HL-60 (cell line): Measurements from ENCODE around the gene STARD3.
A peak's percentile ranks its signal among the peaks of the same experiment; 100 is the strongest.

Experiments used
- DNase-seq, 2 experiments: peaks; one replicate each; pipeline ENCODE4 v3.0.0-alpha.2; 2010 to 2020; ENCODE audit warnings: low read depth in 1 of 2, low spot score in 1 of 2
- H3K27ac ChIP-seq: fragments of 250-450 bp; sonication (Bioruptor Pico); replicated peaks from 2 replicates; pipeline ENCODE4 v1.5.1; 2020; ENCODE audit warnings: mild to moderate bottlenecking, moderate library complexity
- H3K27me3 ChIP-seq: fragments of 250-450 bp; sonication (Bioruptor Pico); 2 replicates; pipeline ENCODE4 v1.5.1; 2021; ENCODE audit warnings: mild to moderate bottlenecking, moderate library complexity; ENCODE audit not compliant: insufficient read depth, poor library complexity, severe bottlenecking
- H3K4me3 ChIP-seq: replicated peaks from 2 replicates; pipeline ENCODE4 v1.5.1; 2011; ENCODE audit warnings: mild to moderate bottlenecking, control low read depth, low read length; ENCODE audit not compliant: insufficient read depth
- GABPA ChIP-seq: IDR thresholded peaks from 2 replicates; pipeline ENCODE4 v1.6.1; 2012; ENCODE audit warnings: low read depth
- POLR2AphosphoS5 ChIP-seq: IDR thresholded peaks from 2 replicates; pipeline ENCODE4 v1.6.1; 2012; ENCODE audit warnings: low read depth
- SPI1 ChIP-seq: IDR thresholded peaks from 2 replicates; pipeline ENCODE4 v1.6.1; 2012; ENCODE audit warnings: low read depth, mild to moderate bottlenecking, borderline replicate concordance
- TF ChIP-seq, protein P1 (sequence below): IDR thresholded peaks from 2 replicates; pipeline ENCODE4 v1.6.1; 2012; ENCODE audit warnings: low read depth; ENCODE audit not compliant: insufficient replicate concordance
- TF ChIP-seq, protein P2 (sequence below): IDR thresholded peaks from one replicate; pipeline ENCODE4 v1.5.1; 2011; ENCODE audit warnings: low read length, control low read depth, inconsistent platforms; ENCODE audit not compliant: insufficient read depth

STARD3 gene

DNA sequence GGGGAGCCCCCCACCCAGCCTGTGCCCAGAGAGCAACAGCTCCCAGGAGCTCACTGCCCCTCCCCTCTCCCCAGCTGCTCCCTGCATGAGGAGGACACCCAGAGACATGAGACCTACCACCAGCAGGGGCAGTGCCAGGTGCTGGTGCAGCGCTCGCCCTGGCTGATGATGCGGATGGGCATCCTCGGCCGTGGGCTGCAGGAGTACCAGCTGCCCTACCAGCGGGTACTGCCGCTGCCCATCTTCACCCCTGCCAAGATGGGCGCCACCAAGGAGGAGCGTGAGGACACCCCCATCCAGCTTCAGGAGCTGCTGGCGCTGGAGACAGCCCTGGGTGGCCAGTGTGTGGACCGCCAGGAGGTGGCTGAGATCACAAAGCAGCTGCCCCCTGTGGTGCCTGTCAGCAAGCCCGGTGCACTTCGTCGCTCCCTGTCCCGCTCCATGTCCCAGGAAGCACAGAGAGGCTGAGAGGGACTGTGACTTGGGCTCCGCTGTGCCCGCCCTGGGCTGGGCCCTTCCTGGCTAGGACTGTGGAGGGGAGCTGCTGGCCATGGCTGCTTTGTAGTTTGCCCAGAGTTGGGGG is 28.8 kb downstream of the STARD3 start:
- Histone ChIP-seq H3K27ac (no peak overlapping the region), H3K4me3 (no peak overlapping the region), H3K27me3 (peaks cover 40% of the 10 kb centered on the region)
- TF ChIP-seq, protein P1, sequence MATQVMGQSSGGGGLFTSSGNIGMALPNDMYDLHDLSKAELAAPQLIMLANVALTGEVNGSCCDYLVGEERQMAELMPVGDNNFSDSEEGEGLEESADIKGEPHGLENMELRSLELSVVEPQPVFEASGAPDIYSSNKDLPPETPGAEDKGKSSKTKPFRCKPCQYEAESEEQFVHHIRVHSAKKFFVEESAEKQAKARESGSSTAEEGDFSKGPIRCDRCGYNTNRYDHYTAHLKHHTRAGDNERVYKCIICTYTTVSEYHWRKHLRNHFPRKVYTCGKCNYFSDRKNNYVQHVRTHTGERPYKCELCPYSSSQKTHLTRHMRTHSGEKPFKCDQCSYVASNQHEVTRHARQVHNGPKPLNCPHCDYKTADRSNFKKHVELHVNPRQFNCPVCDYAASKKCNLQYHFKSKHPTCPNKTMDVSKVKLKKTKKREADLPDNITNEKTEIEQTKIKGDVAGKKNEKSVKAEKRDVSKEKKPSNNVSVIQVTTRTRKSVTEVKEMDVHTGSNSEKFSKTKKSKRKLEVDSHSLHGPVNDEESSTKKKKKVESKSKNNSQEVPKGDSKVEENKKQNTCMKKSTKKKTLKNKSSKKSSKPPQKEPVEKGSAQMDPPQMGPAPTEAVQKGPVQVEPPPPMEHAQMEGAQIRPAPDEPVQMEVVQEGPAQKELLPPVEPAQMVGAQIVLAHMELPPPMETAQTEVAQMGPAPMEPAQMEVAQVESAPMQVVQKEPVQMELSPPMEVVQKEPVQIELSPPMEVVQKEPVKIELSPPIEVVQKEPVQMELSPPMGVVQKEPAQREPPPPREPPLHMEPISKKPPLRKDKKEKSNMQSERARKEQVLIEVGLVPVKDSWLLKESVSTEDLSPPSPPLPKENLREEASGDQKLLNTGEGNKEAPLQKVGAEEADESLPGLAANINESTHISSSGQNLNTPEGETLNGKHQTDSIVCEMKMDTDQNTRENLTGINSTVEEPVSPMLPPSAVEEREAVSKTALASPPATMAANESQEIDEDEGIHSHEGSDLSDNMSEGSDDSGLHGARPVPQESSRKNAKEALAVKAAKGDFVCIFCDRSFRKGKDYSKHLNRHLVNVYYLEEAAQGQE, result no peak
- TF ChIP-seq SPI1, result no peak
- TF ChIP-seq GABPA, result no peak
- TF ChIP-seq, protein P2, sequence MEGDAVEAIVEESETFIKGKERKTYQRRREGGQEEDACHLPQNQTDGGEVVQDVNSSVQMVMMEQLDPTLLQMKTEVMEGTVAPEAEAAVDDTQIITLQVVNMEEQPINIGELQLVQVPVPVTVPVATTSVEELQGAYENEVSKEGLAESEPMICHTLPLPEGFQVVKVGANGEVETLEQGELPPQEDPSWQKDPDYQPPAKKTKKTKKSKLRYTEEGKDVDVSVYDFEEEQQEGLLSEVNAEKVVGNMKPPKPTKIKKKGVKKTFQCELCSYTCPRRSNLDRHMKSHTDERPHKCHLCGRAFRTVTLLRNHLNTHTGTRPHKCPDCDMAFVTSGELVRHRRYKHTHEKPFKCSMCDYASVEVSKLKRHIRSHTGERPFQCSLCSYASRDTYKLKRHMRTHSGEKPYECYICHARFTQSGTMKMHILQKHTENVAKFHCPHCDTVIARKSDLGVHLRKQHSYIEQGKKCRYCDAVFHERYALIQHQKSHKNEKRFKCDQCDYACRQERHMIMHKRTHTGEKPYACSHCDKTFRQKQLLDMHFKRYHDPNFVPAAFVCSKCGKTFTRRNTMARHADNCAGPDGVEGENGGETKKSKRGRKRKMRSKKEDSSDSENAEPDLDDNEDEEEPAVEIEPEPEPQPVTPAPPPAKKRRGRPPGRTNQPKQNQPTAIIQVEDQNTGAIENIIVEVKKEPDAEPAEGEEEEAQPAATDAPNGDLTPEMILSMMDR, result no peak
- no peak for TF ChIP-seq POLR2AphosphoS5
- DNase-seq, result peak in 1 of 2 experiments; percentile 16

- Histone ChIP-seq H3K4me3 (no peak overlapping the region), H3K27me3 (peaks cover 40% of the 10 kb centered on the region), H3K27ac (no peak overlapping the region)
- TF ChIP-seq SPI1 (no peak), GABPA (no peak), POLR2AphosphoS5 (no peak)
- TF ChIP-seq, protein P2, result no peak
- TF ChIP-seq, protein P1, result no peak
- DNase-seq, result no peak
Measured at GRCh38 chr17:39666231-39666600, 29.3 kb downstream of the STARD3 start.

GRCh38 chr17:39666601-39667261 is 29.8 kb downstream of the STARD3 start:
- DNase-seq, result no peak
- H3K27me3 ChIP-seq, result peaks cover 43% of the 10 kb centered on the region
- no peak overlapping the region for H3K27ac ChIP-seq
- TF ChIP-seq POLR2AphosphoS5 (no peak), GABPA (no peak), SPI1 (no peak)
- TF ChIP-seq, protein P2, result no peak
- TF ChIP-seq, protein P1, result no peak
- H3K4me3 ChIP-seq, result no peak overlapping the region
